Endodermal cell (in vitro differentiated cells): Measurements from ENCODE around the gene TAOK1. TPM values are rescaled to one million over a fixed set of nuclear protein-coding genes. Genes with fewer than 3 reads are reported as not detected.

Experiments used
- DNase-seq: peaks from one replicate; pipeline ENCODE4 v3.0.0-alpha.2; 2017
- H3K27ac ChIP-seq: 2 replicates; pipeline ENCODE4 v1.5.1; 2013; ENCODE audit warnings: mild to moderate bottlenecking, low read depth, low read length, moderate library complexity
- H3K27me3 ChIP-seq: 2 replicates; pipeline ENCODE4 v1.6.1; 2013; ENCODE audit warnings: mild to moderate bottlenecking, low read length, moderate library complexity; ENCODE audit not compliant: insufficient read depth, control insufficient read depth, poor library complexity, severe bottlenecking
- H3K36me3 ChIP-seq: 2 replicates; pipeline ENCODE4 v1.7.0; 2013; ENCODE audit warnings: mild to moderate bottlenecking, low read length, moderate library complexity; ENCODE audit not compliant: control insufficient read depth, insufficient read depth
- H3K4me1 ChIP-seq: one replicate; pipeline ENCODE4 v1.7.0; 2013; ENCODE audit warnings: low read length; ENCODE audit not compliant: control insufficient read depth, insufficient read depth
- H3K4me3 ChIP-seq: 2 replicates; pipeline ENCODE4 v1.5.1; 2013; ENCODE audit warnings: mild to moderate bottlenecking, low read length, moderate library complexity
- H3K9ac ChIP-seq: 2 replicates; pipeline ENCODE4 v1.6.1; 2013; ENCODE audit warnings: mild to moderate bottlenecking, low read length, moderate library complexity; ENCODE audit not compliant: poor library complexity, severe bottlenecking; ENCODE audit errors: extremely low read depth
- H3K9me3 ChIP-seq: 2 replicates; pipeline ENCODE4 v1.6.1; 2013; ENCODE audit warnings: mild to moderate bottlenecking, low read length, moderate library complexity; ENCODE audit not compliant: control insufficient read depth
- H3K27ac Mint-ChIP-seq: 2 replicates; pipeline ENCODE4 v1.8.0; 2020; ENCODE audit warnings: mixed read lengths
- H3K27me3 Mint-ChIP-seq: 2 replicates; pipeline ENCODE4 v1.8.0; 2021; ENCODE audit warnings: mild to moderate bottlenecking, mixed read lengths; ENCODE audit not compliant: insufficient read depth
- H3K36me3 Mint-ChIP-seq: 2 replicates; pipeline ENCODE4 v1.8.0; 2020; ENCODE audit warnings: low read depth, mixed read lengths
- H3K4me1 Mint-ChIP-seq: 2 replicates; pipeline ENCODE4 v1.8.0; 2020; ENCODE audit warnings: mixed read lengths
- H3K4me3 Mint-ChIP-seq: 2 replicates; pipeline ENCODE4 v1.8.0; 2020; ENCODE audit warnings: mild to moderate bottlenecking, moderate library complexity, mixed read lengths
- H3K9me3 Mint-ChIP-seq: 2 replicates; pipeline ENCODE4 v1.8.0; 2020; ENCODE audit warnings: mild to moderate bottlenecking, mixed read lengths
- WGBS, 2 experiments: methylation state at CpG; one replicate each; pipeline versions ENCODE4 v1.1.5 to v1.1.7; 2013; ENCODE audit warnings: missing lambda C conversion rate in 2 of 2, mixed read lengths in 1 of 2; ENCODE audit not compliant: insufficient coverage in 1 of 2, insufficient read length in 1 of 2; 5-methylcytosine and 5-hydroxymethylcytosine counted together
- total RNA-seq, 2 donors: library from RNA; stranded (reverse); fragmentation: NEBNext Ultra II Directional in 1 of 2; extraction: Animal tissue kit (Norgen Biotek cat#: 25700) in 1 of 2; gene quantifications; 2 replicates in 1 of 2; 3 replicates in 1 of 2; pipeline ENCODE4 v1.2.1, GENCODE V29; 2021
- TF ChIP-seq, protein P1 (sequence below): fragments of 200-600 bp; sonication (generic); conservative IDR thresholded peaks from 2 replicates; pipeline ENCODE4 v1.5.0; 2021; ENCODE audit warnings: antibody characterized with exemption, mild to moderate bottlenecking

The TAOK1 gene
- total RNA-seq, 2 donors from 2014 or later, result 95.9 to 102 TPM

DNA sequence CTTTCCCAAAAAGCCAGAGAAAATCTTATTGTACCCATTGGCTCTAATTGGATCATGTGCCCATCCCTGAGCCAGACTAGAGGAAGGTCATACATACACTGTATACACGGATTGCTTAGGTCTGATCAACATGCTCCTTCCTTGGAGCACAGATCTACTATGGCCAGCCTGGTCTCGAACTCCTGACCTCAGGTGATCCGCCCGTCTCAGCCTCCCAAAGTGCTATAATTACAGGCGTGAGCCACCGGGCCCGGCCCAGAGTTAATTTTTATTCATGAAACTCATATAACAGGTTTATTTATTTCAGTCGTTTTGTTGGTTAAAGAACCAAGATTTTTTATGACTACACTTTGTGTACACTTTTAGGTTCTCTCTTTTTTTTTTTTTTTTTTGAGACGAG lies 1.2 kb upstream of the TAOK1 start:
- peaks cover 6% of the 10 kb centered on the region for H3K4me1 ChIP-seq
- 93 to 95% methylated on average over 4 to 9 of the region's 9 CpGs for WGBS, 2 experiments
- no peak overlapping the region for H3K27ac ChIP-seq
- no peak overlapping the region for H3K4me3 Mint-ChIP-seq
- H3K9ac ChIP-seq, result no peak overlapping the region
- no peaks in the 10 kb centered on the region for H3K27me3 ChIP-seq
- peaks cover 5% of the 10 kb centered on the region for H3K36me3 ChIP-seq
- no peak for DNase-seq
- no peaks in the 10 kb centered on the region for H3K9me3 ChIP-seq
- no peak overlapping the region for H3K27ac Mint-ChIP-seq
- no peaks in the 10 kb centered on the region for H3K9me3 Mint-ChIP-seq
- H3K36me3 Mint-ChIP-seq, result peaks cover 6% of the 10 kb centered on the region
- no peak overlapping the region for H3K4me3 ChIP-seq
- H3K27me3 Mint-ChIP-seq, result no peaks in the 10 kb centered on the region
- H3K4me1 Mint-ChIP-seq, result peaks cover 26% of the 10 kb centered on the region
- TF ChIP-seq, protein P1, sequence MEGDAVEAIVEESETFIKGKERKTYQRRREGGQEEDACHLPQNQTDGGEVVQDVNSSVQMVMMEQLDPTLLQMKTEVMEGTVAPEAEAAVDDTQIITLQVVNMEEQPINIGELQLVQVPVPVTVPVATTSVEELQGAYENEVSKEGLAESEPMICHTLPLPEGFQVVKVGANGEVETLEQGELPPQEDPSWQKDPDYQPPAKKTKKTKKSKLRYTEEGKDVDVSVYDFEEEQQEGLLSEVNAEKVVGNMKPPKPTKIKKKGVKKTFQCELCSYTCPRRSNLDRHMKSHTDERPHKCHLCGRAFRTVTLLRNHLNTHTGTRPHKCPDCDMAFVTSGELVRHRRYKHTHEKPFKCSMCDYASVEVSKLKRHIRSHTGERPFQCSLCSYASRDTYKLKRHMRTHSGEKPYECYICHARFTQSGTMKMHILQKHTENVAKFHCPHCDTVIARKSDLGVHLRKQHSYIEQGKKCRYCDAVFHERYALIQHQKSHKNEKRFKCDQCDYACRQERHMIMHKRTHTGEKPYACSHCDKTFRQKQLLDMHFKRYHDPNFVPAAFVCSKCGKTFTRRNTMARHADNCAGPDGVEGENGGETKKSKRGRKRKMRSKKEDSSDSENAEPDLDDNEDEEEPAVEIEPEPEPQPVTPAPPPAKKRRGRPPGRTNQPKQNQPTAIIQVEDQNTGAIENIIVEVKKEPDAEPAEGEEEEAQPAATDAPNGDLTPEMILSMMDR, result no peak

DNA sequence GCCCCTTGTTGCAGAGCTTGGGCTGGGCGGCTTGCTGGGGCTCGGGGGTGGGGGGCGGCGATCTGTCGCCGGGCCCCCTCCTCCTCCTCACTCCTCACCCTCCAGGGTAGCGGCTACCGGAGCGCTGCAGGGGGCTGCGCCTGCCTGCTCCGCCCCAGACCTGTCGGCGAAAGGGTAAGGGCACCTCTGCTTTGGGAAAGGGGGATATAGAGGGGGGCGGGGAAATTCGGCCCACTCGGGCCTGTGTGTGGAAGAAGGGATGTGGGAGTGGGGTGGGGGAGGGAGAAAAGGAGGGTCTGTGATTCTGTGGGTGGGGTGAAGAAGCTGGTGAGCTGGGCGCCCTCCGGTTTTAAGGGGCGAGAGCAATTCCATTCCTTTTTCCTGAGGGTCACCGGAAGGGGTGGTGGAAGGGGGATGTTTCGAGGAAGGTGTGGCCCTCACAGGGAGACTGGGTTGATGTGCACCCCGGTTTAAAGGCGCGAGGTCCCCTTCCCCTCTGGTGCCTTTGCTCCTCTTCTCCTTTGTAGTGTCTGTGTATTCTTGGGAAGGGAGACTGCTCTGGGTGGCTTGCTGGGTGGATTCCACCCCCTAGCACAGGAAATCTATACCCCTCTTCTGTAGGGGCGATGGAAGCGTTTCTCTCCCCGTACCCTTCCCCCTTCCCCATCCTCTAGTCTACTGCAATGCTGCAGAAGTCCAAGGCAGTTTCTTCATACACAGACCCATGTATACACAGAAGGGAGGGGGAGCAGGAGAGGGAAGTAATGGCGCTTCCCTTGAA lies 878 bp downstream of the TAOK1 start:
- H3K9me3 ChIP-seq, result no peaks in the 10 kb centered on the region
- peaks cover 6% of the 10 kb centered on the region for H3K4me1 ChIP-seq
- H3K36me3 ChIP-seq, result peaks cover 9% of the 10 kb centered on the region
- H3K27me3 ChIP-seq, result no peaks in the 10 kb centered on the region
- WGBS, 2 experiments, result 0% methylated on average over 3 to 21 of the region's 28 CpGs
- DNase-seq, result peak; percentile 90
- Mint-ChIP-seq H3K9me3 (no peaks in the 10 kb centered on the region), H3K4me1 (peaks cover 26% of the 10 kb centered on the region), H3K4me3 (peak overlapping the region; percentile 95), H3K36me3 (peaks cover 15% of the 10 kb centered on the region), H3K27ac (peak overlapping the region; percentile 92), H3K27me3 (no peaks in the 10 kb centered on the region)
- peak overlapping the region; percentile 74 for H3K27ac ChIP-seq
- TF ChIP-seq, protein P1, result no peak
- H3K9ac ChIP-seq, result peak overlapping the region; percentile 85
- H3K4me3 ChIP-seq, result peak overlapping the region; percentile 96

DNA sequence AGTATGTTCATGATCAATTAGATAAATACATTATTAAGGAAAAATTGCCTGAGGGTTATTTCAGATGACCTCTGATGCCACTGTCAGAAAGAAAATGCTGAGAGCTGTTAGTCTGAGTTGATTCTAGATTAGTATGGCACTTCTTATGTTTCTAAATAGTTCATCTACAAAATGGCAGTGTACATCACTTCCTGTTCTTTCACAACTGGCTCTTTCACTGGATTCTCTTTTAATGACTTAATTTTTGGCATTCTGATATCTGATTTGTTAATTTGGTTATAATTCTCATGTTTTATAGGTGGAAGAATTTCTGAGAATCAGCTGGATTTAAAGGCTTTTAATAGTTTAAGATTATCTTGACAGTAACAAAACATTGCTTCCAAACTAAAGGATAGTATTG lies 3.3 kb downstream of the TAOK1 start:
- H3K9me3 Mint-ChIP-seq, result no peaks in the 10 kb centered on the region
- TF ChIP-seq, protein P1, result no peak
- peak overlapping the region; percentile 95 for H3K4me3 Mint-ChIP-seq
- no peak for DNase-seq
- Histone ChIP-seq H3K9me3 (no peaks in the 10 kb centered on the region), H3K4me3 (peak overlapping the region; percentile 96), H3K9ac (no peak overlapping the region), H3K27me3 (no peaks in the 10 kb centered on the region), H3K4me1 (no peaks in the 10 kb centered on the region), H3K36me3 (peaks cover 13% of the 10 kb centered on the region), H3K27ac (no peak overlapping the region)
- H3K4me1 Mint-ChIP-seq, result peaks cover 20% of the 10 kb centered on the region
- peaks cover 17% of the 10 kb centered on the region for H3K36me3 Mint-ChIP-seq
- no peaks in the 10 kb centered on the region for H3K27me3 Mint-ChIP-seq
- H3K27ac Mint-ChIP-seq, result no peak overlapping the region
